ENCODE measurements around the gene MAVS. TPM values are rescaled to one million over a fixed set of nuclear protein-coding genes. Genes with fewer than 3 reads are reported as not detected.
"Not testable (repeated sequence)": the region's sequence is repeated elsewhere in the genome, so short reads cannot be mapped to it uniquely, and the experiment has no call there.

Gene MAVS
- total RNA-seq, 2 experiments from 2014 or later, result 31.1 to 31.6 TPM

DNA sequence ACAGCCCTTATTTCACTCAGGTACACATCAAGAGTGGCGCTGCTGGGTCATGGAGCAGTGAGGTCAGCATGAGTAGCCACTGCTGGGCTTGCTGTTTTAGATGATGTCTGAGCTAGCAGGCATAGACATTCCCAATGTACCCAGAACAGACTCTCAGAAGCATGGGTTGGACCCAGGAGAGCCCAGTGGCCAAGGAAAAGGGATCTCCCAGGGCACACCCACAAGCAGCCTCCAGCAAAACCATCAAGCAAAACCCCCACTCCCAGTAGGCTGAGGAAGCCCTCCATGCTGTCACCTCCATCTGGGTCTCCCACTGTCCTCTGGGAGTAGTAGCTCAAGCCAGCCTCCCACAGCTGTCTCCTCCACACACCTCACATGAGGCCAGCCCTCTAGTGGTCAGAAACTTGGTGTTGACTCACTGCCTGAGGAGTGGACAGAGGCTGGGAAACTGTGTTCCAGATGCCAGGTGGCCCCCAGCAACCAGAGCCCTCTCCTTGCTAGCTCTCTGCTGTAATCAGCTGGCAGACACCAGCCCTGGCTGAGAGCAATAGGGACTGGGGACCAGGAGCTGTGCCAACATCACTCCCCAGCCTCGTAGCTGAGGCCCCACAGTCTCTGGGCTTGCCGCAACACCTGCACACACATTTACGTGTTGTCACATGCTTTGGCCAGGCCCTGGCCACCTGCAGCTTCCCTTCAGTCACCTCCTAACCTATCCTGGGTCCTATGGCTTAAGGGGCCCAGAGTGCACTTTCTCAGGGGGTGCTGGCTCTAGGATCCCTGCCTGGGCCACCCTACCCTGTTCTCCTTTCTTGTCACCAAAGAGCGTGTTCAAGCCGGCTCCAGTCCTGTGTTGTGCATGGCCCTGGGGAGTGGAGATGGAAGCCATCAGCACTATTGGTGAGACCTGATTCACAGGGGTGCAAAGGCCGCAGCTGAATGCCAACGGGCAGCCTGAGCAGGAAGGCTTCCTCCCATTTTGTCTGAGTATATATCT is 28.2 kb upstream of the MAVS start:
- Mint-ChIP-seq H3K4me3 (peak overlapping the region; percentile 2), H3K27ac (peak overlapping the region; percentile 52), H3K9me3 (no peaks in the 10 kb centered on the region), H3K4me1 (peaks cover 70% of the 10 kb centered on the region), H3K36me3 (ENCODE audit: low read depth) (peaks cover 6% of the 10 kb centered on the region), H3K27me3 (no peaks in the 10 kb centered on the region)
- ChIA-PET POLR2A (interaction anchor here (1.0 to 5.4 kb wide), 5 partner anchors 7 to 51 kb away, joined by 3 to 90 read pairs (median 12); partner anchors contain the start of genes ADISSP and CENPB), CTCF (interaction anchor here (1.3 to 6.2 kb wide), 5 partner anchors 18 to 50 kb away, joined by 4 to 98 read pairs (median 33); partner anchors contain the start of genes ADISSP, CDC25B, CENPB and SPEF1)
- DNase-seq, result no peak

DNA sequence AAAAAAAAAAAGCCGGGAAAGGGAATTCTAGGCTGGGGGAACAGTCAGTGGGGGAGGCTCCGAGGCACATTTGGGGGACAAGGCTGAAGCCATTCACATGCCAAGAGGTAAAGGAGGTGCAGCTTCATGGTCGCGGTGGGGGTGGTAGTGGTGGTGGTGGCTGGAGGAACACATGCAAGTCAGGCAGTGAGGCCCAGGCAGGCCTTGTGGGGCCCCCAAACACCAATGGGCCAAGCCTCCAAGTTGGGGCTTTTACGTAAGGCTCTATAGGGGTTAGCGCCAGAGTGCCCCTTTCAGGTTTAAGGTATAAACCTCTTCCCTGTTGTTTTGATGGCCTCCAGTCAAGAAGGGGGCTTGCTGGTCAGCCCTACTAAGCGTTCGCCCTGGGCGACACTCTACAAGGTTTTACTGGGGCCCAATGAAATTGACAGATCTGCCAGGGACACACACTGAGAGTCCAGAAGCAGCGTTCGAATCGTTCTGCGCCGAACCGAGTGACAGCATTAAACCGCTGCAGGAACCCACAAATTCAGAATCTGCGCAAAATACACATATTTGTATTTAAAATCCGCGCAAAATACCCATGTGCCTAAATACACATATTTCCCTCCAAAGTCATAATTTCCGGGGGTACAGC is 27.1 kb upstream of the MAVS start:
- Mint-ChIP-seq H3K4me3 (peak overlapping the region; percentile 85), H3K27me3 (no peaks in the 10 kb centered on the region), H3K27ac (peak overlapping the region; percentile 84), H3K4me1 (peaks cover 64% of the 10 kb centered on the region), H3K36me3 (ENCODE audit: low read depth) (peaks cover 5% of the 10 kb centered on the region), H3K9me3 (no peaks in the 10 kb centered on the region)
- DNase-seq, result no peak
- POLR2A ChIA-PET, result interaction anchor here (1.1 to 5.4 kb wide), 12 partner anchors 8 to 263 kb away, joined by 3 to 90 read pairs (median 5); partner anchors contain the start of genes ADISSP and CENPB
- CTCF ChIA-PET, result interaction anchor here (1.3 to 6.2 kb wide), 9 partner anchors 15 to 65 kb away, joined by 4 to 98 read pairs (median 30); partner anchors contain the start of genes ADISSP, CDC25B, CENPB and SPEF1

DNA sequence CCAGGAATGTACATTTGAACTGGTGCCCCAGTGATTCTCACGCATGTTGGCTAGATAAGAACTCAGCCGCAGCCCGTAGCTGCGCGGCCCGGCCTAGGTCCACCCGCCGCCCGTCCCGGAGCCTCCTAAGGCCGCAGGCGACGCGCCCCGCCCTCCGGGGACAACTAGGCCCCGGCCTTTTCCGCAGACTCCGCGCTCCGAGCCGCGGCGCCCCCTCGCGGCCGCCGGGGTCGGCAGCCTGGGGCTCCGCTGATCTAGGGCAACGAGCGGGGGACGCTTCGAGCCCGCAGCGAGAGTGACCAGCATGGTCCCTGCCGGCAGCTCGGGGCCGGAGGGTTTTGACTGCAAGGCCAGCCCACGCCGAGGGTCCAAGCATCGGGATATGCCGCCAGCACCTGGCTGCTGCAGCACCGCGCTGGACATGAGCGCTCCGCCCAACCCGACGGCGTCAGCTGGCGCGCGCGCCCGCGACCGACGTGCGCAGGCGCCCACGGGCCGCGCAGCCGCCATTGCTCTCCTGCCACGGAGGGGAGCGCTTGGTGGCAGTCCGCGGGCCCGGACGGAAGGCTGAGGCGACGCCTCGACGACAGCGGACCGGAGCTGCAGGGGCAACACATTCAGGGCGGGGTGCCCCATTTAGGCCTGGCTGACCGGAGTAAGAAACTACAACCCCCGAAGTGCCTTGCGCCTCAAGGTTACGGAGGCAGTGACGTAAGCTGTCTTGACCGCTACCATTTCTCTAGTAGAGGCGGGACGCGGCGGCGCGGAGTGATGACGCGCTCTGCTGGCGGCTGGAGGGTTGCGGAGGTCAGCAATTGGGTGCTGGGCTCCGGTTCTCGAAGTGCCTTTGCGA is 26.4 kb upstream of the MAVS start, which contains the start of gene AP5S1:
TSS of gene AP5S1 (plus strand) at position 500 of the 853 bp plus-strand sequence. CDS start 1,571 bp downstream, outside the sequence.
- peak; percentile 95 for DNase-seq
- ChIA-PET POLR2A (interaction anchor here (0.7 to 5.4 kb wide), 24 partner anchors 9 to 776 kb away, joined by 3 to 90 read pairs (median 4); partner anchors contain the start of genes ADISSP, CENPB and SPEF1), CTCF (interaction anchor here (0.6 to 6.2 kb wide), 27 partner anchors 13 to 265 kb away, joined by 3 to 98 read pairs (median 5); partner anchors contain the start of genes ADISSP, CDC25B, CENPB and MAVS)
- Mint-ChIP-seq H3K4me1 (peaks cover 57% of the 10 kb centered on the region), H3K4me3 (peak within 1 kb of the TSS; percentile 85), H3K27me3 (no peaks in the 10 kb centered on the region), H3K9me3 (no peaks in the 10 kb centered on the region), H3K27ac (peak within 1 kb of the TSS; percentile 89), H3K36me3 (ENCODE audit: low read depth) (peaks cover 7% of the 10 kb centered on the region)

GRCh38 chr20:3820901-3821727 is 25.5 kb upstream of the MAVS start:
- Mint-ChIP-seq H3K4me3 (peak overlapping the region; percentile 85), H3K4me1 (peaks cover 49% of the 10 kb centered on the region), H3K27me3 (no peaks in the 10 kb centered on the region), H3K9me3 (no peaks in the 10 kb centered on the region), H3K36me3 (ENCODE audit: low read depth) (peaks cover 11% of the 10 kb centered on the region), H3K27ac (peak overlapping the region; percentile 89)
- DNase-seq, result no peak
- ChIA-PET POLR2A (interaction anchor here (0.7 to 5.4 kb wide), 23 partner anchors 10 to 777 kb away, joined by 3 to 90 read pairs (median 4); partner anchors contain the start of genes ADISSP, CENPB and SPEF1), CTCF (interaction anchor here (0.6 to 6.2 kb wide), 27 partner anchors 12 to 264 kb away, joined by 3 to 98 read pairs (median 5); partner anchors contain the start of genes ADISSP, CDC25B, CENPB and MAVS)

- peaks cover 15% of the 10 kb centered on the region for H3K36me3 Mint-ChIP-seq (ENCODE audit: low read depth)
- POLR2A ChIA-PET, result interaction anchor here (3.4 to 5.4 kb wide), 2 partner anchors 11 to 34 kb away, joined by 51 to 90 read pairs; partner anchors contain the start of gene CENPB
- H3K27ac Mint-ChIP-seq, result peak overlapping the region; percentile 89
- CTCF ChIA-PET, result interaction anchor here (1.7 to 6.2 kb wide), 4 partner anchors 16 to 36 kb away, joined by 11 to 98 read pairs (median 30); partner anchors contain the start of genes CENPB and SPEF1
- H3K9me3 Mint-ChIP-seq, result no peaks in the 10 kb centered on the region
- H3K4me3 Mint-ChIP-seq, result peak overlapping the region; percentile 85
- peaks cover 40% of the 10 kb centered on the region for H3K4me1 Mint-ChIP-seq
- no peak for DNase-seq
- H3K27me3 Mint-ChIP-seq, result no peaks in the 10 kb centered on the region
These were observed 24.6 kb upstream of the MAVS start for GRCh38 chr20:3821996-3822395.

DNA sequence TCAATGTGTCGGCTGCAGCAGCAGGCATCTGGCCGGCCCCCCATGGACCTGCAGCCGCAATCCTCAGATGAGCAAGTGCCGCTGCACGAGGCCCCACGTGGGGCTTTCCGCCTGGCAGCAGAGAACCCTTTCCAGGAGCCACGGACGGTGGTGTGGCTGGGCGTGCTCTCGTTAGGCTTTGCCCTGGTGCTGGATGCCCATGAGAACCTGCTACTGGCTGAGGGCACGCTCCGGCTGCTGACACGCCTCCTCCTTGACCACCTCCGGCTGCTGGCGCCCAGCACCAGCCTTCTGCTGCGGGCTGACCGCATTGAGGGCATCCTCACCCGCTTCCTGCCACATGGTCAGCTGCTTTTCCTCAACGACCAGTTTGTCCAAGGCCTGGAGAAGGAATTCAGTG is 22.8 kb upstream of the MAVS start:
- ChIA-PET CTCF (no interaction called here), POLR2A (interaction anchor here (1.5 to 1.6 kb wide), 2 partner anchors 10 to 56 kb away, joined by 3 to 4 read pairs; partner anchors contain the start of gene ADISSP)
- peaks cover 23% of the 10 kb centered on the region for H3K4me1 Mint-ChIP-seq
- no peak overlapping the region for H3K4me3 Mint-ChIP-seq
- peaks cover 18% of the 10 kb centered on the region for H3K36me3 Mint-ChIP-seq (ENCODE audit: low read depth)
- H3K9me3 Mint-ChIP-seq, result no peaks in the 10 kb centered on the region
- no peak overlapping the region for H3K27ac Mint-ChIP-seq
- DNase-seq, result no peak
- H3K27me3 Mint-ChIP-seq, result no peaks in the 10 kb centered on the region

DNA sequence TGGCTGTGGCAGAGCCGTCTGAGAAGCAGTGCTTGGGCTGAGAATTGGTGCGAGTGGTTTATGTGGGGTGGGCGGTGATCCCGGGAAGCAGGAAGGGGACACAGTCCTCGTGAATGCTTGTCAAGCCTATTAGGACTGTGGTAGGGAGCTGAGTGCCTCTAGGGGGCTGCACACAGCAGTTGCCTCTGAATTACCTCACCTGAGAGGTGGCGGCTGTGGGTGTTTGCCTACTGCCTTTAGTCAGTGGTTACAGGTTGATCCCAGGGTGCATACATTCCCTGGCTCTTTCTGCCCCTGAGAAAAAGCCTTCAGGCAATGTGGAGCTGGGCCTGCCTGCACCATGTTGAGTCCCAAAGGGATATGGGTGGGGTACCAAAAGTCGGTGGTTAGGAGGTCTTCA is 21.1 kb upstream of the MAVS start:
- peaks cover 21% of the 10 kb centered on the region for H3K36me3 Mint-ChIP-seq (ENCODE audit: low read depth)
- no peaks in the 10 kb centered on the region for H3K9me3 Mint-ChIP-seq
- H3K27me3 Mint-ChIP-seq, result no peaks in the 10 kb centered on the region
- no peak overlapping the region for H3K4me3 Mint-ChIP-seq
- CTCF ChIA-PET, result no interaction called here
- no peak for DNase-seq
- H3K4me1 Mint-ChIP-seq, result peaks cover 12% of the 10 kb centered on the region
- POLR2A ChIA-PET, result interaction anchor here (1.2 to 1.6 kb wide), 3 partner anchors 12 to 57 kb away, joined by 3 to 4 read pairs (median 4); partner anchors contain the start of genes ADISSP and CDC25B
- H3K27ac Mint-ChIP-seq, result no peak overlapping the region

- CTCF ChIA-PET, result interaction anchor here (1.8 kb wide), 1 partner anchor 39 kb away, joined by 4 read pairs; no protein-coding TSS in a partner anchor
- Mint-ChIP-seq H3K4me3 (no peak overlapping the region), H3K27ac (no peak overlapping the region), H3K9me3 (no peaks in the 10 kb centered on the region), H3K4me1 (peaks cover 8% of the 10 kb centered on the region), H3K36me3 (ENCODE audit: low read depth) (peaks cover 21% of the 10 kb centered on the region), H3K27me3 (no peaks in the 10 kb centered on the region)
- POLR2A ChIA-PET, result interaction anchor here (1.2 to 1.6 kb wide), 3 partner anchors 11 to 31 kb away, joined by 3 to 4 read pairs (median 3); partner anchors contain the start of gene CDC25B
- no peak for DNase-seq
These were observed 20.2 kb upstream of the MAVS start for GRCh38 chr20:3826420-3826819.

- Mint-ChIP-seq H3K27me3 (no peaks in the 10 kb centered on the region), H3K27ac (no peak overlapping the region), H3K4me1 (no peaks in the 10 kb centered on the region), H3K9me3 (no peaks in the 10 kb centered on the region), H3K4me3 (no peak overlapping the region), H3K36me3 (ENCODE audit: low read depth) (peaks cover 16% of the 10 kb centered on the region)
- POLR2A ChIA-PET, result interaction anchor here (1.7 kb wide), 1 partner anchor 50 kb away, joined by 3 read pairs; no protein-coding TSS in a partner anchor
- no peak for DNase-seq
- CTCF ChIA-PET, result no interaction called here
These were observed 17.8 kb upstream of the MAVS start for GRCh38 chr20:3828798-3829197.

DNA sequence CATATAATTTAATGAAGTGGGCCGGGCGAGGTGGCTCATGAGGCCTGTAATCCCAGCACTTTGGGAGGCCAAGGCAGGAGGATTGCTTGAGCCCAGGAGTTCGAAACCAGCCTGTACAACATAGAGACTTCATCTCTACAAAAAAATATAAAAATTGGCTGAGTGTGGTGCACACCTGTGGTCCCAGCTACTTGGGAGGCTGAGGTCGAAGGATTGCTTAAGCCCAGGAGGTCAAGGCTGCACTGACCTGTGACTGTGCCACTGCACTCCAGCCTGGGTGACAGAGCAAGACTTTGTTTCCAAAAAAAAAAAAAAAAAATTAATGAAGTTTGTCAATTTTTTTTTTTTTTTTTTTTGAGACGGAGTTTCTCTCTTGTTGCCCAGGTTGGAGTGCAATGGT is 16.7 kb upstream of the MAVS start:
- not testable (repeated sequence) for H3K27me3 Mint-ChIP-seq, DNase-seq, H3K27ac Mint-ChIP-seq, H3K9me3 Mint-ChIP-seq, H3K4me3 Mint-ChIP-seq, H3K4me1 Mint-ChIP-seq
- peaks cover 16% of the 10 kb centered on the region for H3K36me3 Mint-ChIP-seq (ENCODE audit: low read depth)
- ChIA-PET POLR2A (interaction anchor here (1.7 kb wide), 1 partner anchor 51 kb away, joined by 3 read pairs; no protein-coding TSS in a partner anchor), CTCF (interaction anchor here (0.7 kb wide), 1 partner anchor 17 kb away, joined by 3 read pairs; no protein-coding TSS in a partner anchor)

All from activated CD4-positive, alpha-beta memory T cell treated with anti-CD3 and anti-CD28 coated beads, Interleukin-2, amount 10 ng/mL, durations not matched to agents 7 days and 5 days (primary cell).